CD4-positive, CD25-positive, alpha-beta regulatory T cell (primary cell): Measurements from ENCODE around the gene GYS2. TPM values are rescaled to one million over a fixed set of nuclear protein-coding genes. Genes with fewer than 3 reads are reported as not detected.
A peak's percentile ranks its signal among the peaks of the same experiment; 100 is the strongest.

Source experiments
- ATAC-seq, 2 donors: fragments of 150-1000 bp; cut with Tn5 transposase; one replicate each; pipeline ENCODE4 v1.10.0; 2021; ENCODE audit warnings: low read depth in 2 of 2, moderate number of reproducible peaks in 2 of 2, moderate library complexity in 1 of 2
- DNase-seq, 3 donors: peaks; one replicate each; pipeline versions ENCODE4 v3.0.0 to v3.0.0-alpha.2; 2012 to 2022; ENCODE audit warnings: mixed read lengths in 1 of 3
- H3K27ac ChIP-seq: one replicate; pipeline ENCODE4 v1.7.0; 2013; ENCODE audit warnings: mild to moderate bottlenecking, low read length; ENCODE audit not compliant: insufficient read depth, poor library complexity, severe bottlenecking
- H3K27me3 ChIP-seq: one replicate; pipeline ENCODE4 v1.7.0; 2013; ENCODE audit warnings: low read length; ENCODE audit not compliant: control insufficient read depth, insufficient read depth
- H3K36me3 ChIP-seq: one replicate; pipeline ENCODE4 v1.7.0; 2013; ENCODE audit warnings: mild to moderate bottlenecking, low read length, moderate library complexity; ENCODE audit not compliant: control insufficient read depth, insufficient read depth
- H3K4me1 ChIP-seq: 2 replicates; pipeline ENCODE4 v1.7.0; 2013; ENCODE audit warnings: mild to moderate bottlenecking, low read length; ENCODE audit not compliant: insufficient read depth, control insufficient read depth, poor library complexity, severe bottlenecking
- H3K4me3 ChIP-seq: one replicate; pipeline ENCODE4 v1.7.0; 2013; ENCODE audit warnings: low read depth, mild to moderate bottlenecking, low read length, moderate library complexity
- H3K9me3 ChIP-seq, 2 experiments: 1 replicate in 1 of 2; 2 replicates in 1 of 2; pipeline ENCODE4 v1.7.0; 2013; ENCODE audit warnings: low read length in 2 of 2, mild to moderate bottlenecking in 1 of 2, moderate library complexity in 1 of 2; ENCODE audit not compliant: control insufficient read depth in 2 of 2
- H3K27ac Mint-ChIP-seq, 3 donors: one replicate each; pipeline ENCODE4 v1.8.0; 2020 to 2022; ENCODE audit warnings: mild to moderate bottlenecking in 3 of 3, mixed read lengths in 3 of 3, moderate library complexity in 2 of 3
- H3K27me3 Mint-ChIP-seq: one replicate; pipeline ENCODE4 v1.8.0; 2022; ENCODE audit warnings: mild to moderate bottlenecking, mixed read lengths
- H3K36me3 Mint-ChIP-seq: one replicate; pipeline ENCODE4 v1.8.0; 2020; ENCODE audit warnings: mixed read lengths
- H3K4me1 Mint-ChIP-seq, 4 donors: one replicate each; pipeline ENCODE4 v1.8.0; 2020 to 2022; ENCODE audit warnings: mixed read lengths in 4 of 4, mild to moderate bottlenecking in 1 of 4
- H3K4me3 Mint-ChIP-seq, 4 donors: one replicate each; pipeline ENCODE4 v1.8.0; 2020 to 2022; ENCODE audit warnings: mild to moderate bottlenecking in 4 of 4, mixed read lengths in 4 of 4, moderate library complexity in 3 of 4
- H3K9me3 Mint-ChIP-seq, 7 donors: one replicate each; pipeline ENCODE4 v1.8.0; 2020 to 2022; ENCODE audit warnings: mixed read lengths in 7 of 7, mild to moderate bottlenecking in 3 of 7, moderate library complexity in 2 of 7
- polyA plus RNA-seq, 4 donors: library from polyadenylated mRNA; unstranded; fragments of 300-500 nt; fragmentation: Illumina TruSeq; gene quantifications; one replicate each; pipeline ENCODE4 v1.2.3, GENCODE V29; 2021
- total RNA-seq: library from RNA; stranded (reverse); gene quantifications from one replicate; pipeline ENCODE4 v1.2.3, GENCODE V29; 2022

Gene GYS2
- total and polyA plus RNA-seq, 5 donors from 2014 or later = 0.08 to 0.09 TPM; not detected in 3

- Mint-ChIP-seq H3K4me3 (no peak overlapping the region), H3K4me1 (peaks cover 9 to 62% (median 53%) of the 10 kb centered on the region in 4 donors), H3K27ac (peak overlapping the region in 1 of 3 donors; percentile 84), H3K27me3 (no peaks in the 10 kb centered on the region), H3K36me3 (peaks cover 14% of the 10 kb centered on the region), H3K9me3 (no peaks in the 10 kb centered on the region)
- Histone ChIP-seq H3K4me3 (peak overlapping the region; percentile 94), H3K4me1 (peaks cover 57% of the 10 kb centered on the region), H3K27ac (peak overlapping the region; percentile 88), H3K27me3 (no peaks in the 10 kb centered on the region), H3K36me3 (peaks cover 16% of the 10 kb centered on the region), H3K9me3 (no peaks in the 10 kb centered on the region)
- DNase-seq = peak in 2 of 3 donors; percentile 20 to 56
- ATAC-seq = peak in 1 of 2 donors; percentile 0
These were observed 102.5 kb downstream of the GYS2 start for GRCh38 chr12:21502164-21502496.

DNA sequence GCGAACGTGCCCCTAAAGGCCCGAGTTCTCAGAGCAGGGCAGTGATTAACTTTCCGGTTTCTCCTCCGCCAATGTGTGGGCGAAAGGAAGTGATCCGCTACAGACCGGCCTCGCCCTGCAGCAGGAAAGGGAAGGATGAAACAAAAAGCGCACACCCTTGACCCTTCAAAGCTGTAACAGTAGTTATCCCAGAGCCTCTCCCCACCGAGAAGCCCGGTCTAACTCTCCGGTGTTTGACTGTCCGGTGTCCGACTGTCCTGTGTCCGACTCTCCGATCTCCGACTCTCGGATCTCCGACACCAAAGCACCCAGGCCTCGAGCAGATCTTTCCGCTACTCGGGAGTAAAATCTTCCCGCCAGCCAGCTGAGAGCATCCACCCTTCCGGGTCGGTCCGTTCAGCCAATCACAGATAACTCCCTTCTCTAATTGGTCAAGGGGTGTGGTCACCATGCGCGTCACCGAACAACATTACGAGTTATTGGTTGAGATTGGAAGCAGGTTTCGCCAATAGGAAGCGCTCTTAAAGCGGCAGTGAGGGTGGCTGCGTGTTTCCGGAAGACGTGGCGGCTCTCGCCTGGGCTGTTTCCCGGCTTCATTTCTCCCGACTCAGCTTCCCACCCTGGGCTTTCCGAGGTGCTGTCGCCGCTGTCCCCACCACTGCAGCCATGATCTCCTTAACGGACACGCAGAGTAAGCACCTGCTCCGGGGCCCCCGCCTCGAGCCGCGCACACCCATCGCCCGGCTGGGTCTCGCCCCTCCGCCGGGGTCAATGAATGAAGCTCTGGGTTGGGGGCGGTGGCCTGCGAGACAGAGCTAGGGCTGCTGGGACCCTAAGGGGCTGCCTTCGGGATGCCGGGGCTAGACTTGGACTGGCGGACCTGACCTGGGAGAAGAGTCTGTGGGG lies 103.1 kb downstream of the GYS2 start, which contains the start of the genes GOLT1B and RECQL:
TSS of gene GOLT1B (plus strand) at position 532 of the 906 bp plus-strand sequence. CDS start at position 667, 135 bp downstream.
TSS of gene RECQL (minus strand) at position 378 of the 906 bp plus-strand sequence. CDS start 2,065 bp downstream, outside the sequence.
- Histone ChIP-seq H3K27me3 (no peaks in the 10 kb centered on the region), H3K4me3 (peak within 1 kb of the TSS; percentile 94), H3K9me3 (no peaks in the 10 kb centered on the region), H3K36me3 (peaks cover 22% of the 10 kb centered on the region), H3K27ac (peak within 1 kb of the TSS; percentile 88), H3K4me1 (peaks cover 57% of the 10 kb centered on the region)
- Mint-ChIP-seq H3K36me3 (peaks cover 20% of the 10 kb centered on the region), H3K27ac (peak within 1 kb of the TSS in 1 of 3 donors; percentile 84), H3K4me1 (peaks cover 9 to 68% (median 56%) of the 10 kb centered on the region in 4 donors), H3K4me3 (no peak within 1 kb of the TSS), H3K9me3 (no peaks in the 10 kb centered on the region), H3K27me3 (no peaks in the 10 kb centered on the region)
- peak; percentile 98 to 99 for ATAC-seq
- DNase-seq = peak; percentile 88 to 98 (median 94)

DNA sequence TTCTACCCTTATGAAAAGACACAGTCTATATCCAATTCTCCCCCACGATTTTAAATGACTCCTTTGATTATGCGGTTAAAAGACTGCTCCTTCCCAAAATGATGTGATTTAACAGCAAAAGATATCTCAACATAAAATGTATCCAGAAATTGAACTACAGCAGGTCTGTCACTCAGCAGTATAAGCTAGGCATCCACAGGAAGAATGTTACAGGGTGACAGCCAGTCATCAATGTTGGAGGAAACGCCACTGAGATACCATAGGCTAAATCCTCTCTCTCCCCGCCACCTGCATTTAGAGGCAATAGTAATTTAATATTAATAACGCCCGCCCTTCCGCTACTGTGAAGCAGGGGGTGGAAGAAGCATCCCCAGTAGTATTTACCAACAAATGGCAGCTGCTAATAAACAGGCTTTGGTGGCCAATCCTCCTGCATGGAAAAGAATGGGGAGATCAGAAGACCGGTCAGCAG lies 103.8 kb downstream of the GYS2 start:
- peak in 1 of 3 donors; percentile 2 for DNase-seq

DNA sequence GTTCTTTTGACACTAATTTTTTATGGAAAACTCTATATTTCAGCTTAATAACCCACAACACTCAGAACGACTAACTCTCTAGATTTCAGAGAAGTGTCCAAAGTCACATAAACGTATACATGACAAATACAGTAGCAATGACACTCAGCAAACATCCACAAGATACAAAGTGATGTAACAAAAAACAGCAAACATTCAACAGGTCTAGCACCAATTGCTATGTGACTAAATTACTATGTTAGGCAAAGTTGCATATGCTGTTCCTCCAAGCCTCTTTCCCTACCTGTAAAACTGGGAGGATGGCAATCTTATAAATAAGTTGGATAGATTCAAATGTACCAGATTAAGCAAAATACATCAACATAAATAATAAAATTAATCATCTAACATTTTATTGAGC lies 104.9 kb downstream of the GYS2 start:
- Histone ChIP-seq H3K4me1 (peaks cover 50% of the 10 kb centered on the region), H3K27me3 (no peaks in the 10 kb centered on the region), H3K9me3 (no peaks in the 10 kb centered on the region), H3K27ac (peak overlapping the region; percentile 30), H3K4me3 (peak overlapping the region; percentile 94), H3K36me3 (peaks cover 37% of the 10 kb centered on the region)
- no peak for DNase-seq
- ATAC-seq = no peak
- H3K27me3 Mint-ChIP-seq = no peaks in the 10 kb centered on the region
- peak overlapping the region in 1 of 4 donors; percentile 24 for H3K4me3 Mint-ChIP-seq
- no peak overlapping the region for H3K27ac Mint-ChIP-seq
- H3K36me3 Mint-ChIP-seq = peaks cover 32% of the 10 kb centered on the region
- H3K9me3 Mint-ChIP-seq = no peaks in the 10 kb centered on the region
- peaks cover 5 to 59% (median 49%) of the 10 kb centered on the region in 4 donors for H3K4me1 Mint-ChIP-seq

More for the DNA sequence above, 103.8 kb downstream of the GYS2 start:
- H3K27me3 Mint-ChIP-seq = no peaks in the 10 kb centered on the region
- H3K4me1 Mint-ChIP-seq = peaks cover 5 to 63% (median 54%) of the 10 kb centered on the region in 4 donors
- H3K27ac Mint-ChIP-seq = no peak overlapping the region
- no peak overlapping the region for H3K4me3 Mint-ChIP-seq
- H3K4me3 ChIP-seq = peak overlapping the region; percentile 94
- no peaks in the 10 kb centered on the region for H3K27me3 ChIP-seq
- H3K9me3 Mint-ChIP-seq = no peaks in the 10 kb centered on the region
- H3K36me3 Mint-ChIP-seq = peaks cover 24% of the 10 kb centered on the region
- peaks cover 29% of the 10 kb centered on the region for H3K36me3 ChIP-seq
- H3K9me3 ChIP-seq = no peaks in the 10 kb centered on the region
- ATAC-seq = peak in 1 of 2 donors; percentile 2
- H3K4me1 ChIP-seq = peaks cover 57% of the 10 kb centered on the region
- H3K27ac ChIP-seq = peak overlapping the region; percentile 88

Other genes starting within 250 kb of the GYS2 start
- gene IAPP, start 231.9 kb downstream of the GYS2 start, total RNA-seq = not detected
- gene IAPP, start 231.9 kb downstream of the GYS2 start, polyA plus RNA-seq = not detected
- 61.8 TPM for gene PYROXD1, start 167.2 kb downstream of the GYS2 start, total RNA-seq
- 10 to 100 TPM; 25.9 to 46.0 (median 38.9) TPM for gene PYROXD1, start 167.2 kb downstream of the GYS2 start, polyA plus RNA-seq
- gene RECQL, start 103.2 kb downstream of the GYS2 start, total RNA-seq = 39.6 TPM
- gene RECQL, start 103.2 kb downstream of the GYS2 start, polyA plus RNA-seq = 10 to 100 TPM; 66.5 to 84.4 (median 75.3) TPM
- gene GOLT1B, start 103.1 kb downstream of the GYS2 start, total RNA-seq = 40.5 TPM
- gene GOLT1B, start 103.1 kb downstream of the GYS2 start, polyA plus RNA-seq = 10 to 100 TPM; 28.9 to 43.1 (median 32.8) TPM
- gene SPX, start 78.6 kb downstream of the GYS2 start, total RNA-seq = 0.76 TPM
- under 1 TPM in 3 of 4 donors, not detected in 1; 0.09 to 0.59 (median 0.17) TPM for gene SPX, start 78.6 kb downstream of the GYS2 start, polyA plus RNA-seq
- 602 TPM for gene LDHB, start 53.0 kb upstream of the GYS2 start, total RNA-seq
- gene LDHB, start 53.0 kb upstream of the GYS2 start, polyA plus RNA-seq = 1,000 to 10,000 TPM; 1,925 to 2,327 (median 2,062) TPM
- not detected for gene KCNJ8, start 169.9 kb upstream of the GYS2 start, total RNA-seq
- gene KCNJ8, start 169.9 kb upstream of the GYS2 start, polyA plus RNA-seq = under 1 TPM in 1 of 4 donors, not detected in 3; 0.15 TPM